Epithelial cell of proximal tubule (primary cell): ENCODE measurements around the gene PRPF19. TPM values are rescaled to one million over a fixed set of nuclear protein-coding genes. Genes with fewer than 3 reads are reported as not detected.

Experiments
- DNase-seq: peaks from one replicate; pipeline ENCODE4 v3.0.0-alpha.2; 2011; ENCODE audit warnings: low read depth
- H3K4me3 ChIP-seq: 2 replicates; pipeline ENCODE4 v1.5.1; 2011; ENCODE audit warnings: low read depth, mild to moderate bottlenecking, low read length
- CTCF ChIP-seq: conservative IDR thresholded peaks from 2 replicates; pipeline ENCODE4 v1.5.1; 2012; ENCODE audit warnings: low read depth, mild to moderate bottlenecking, low read length
- total RNA-seq: library from RNA; depleted of rRNA; stranded (reverse); fragments of >200 nt; gene quantifications from 2 replicates; pipeline ENCODE4 v1.2.3, GENCODE V29; 2015

Gene PRPF19
- total RNA-seq, 1 donor from 2014 or later, result 73.2 TPM

DNA sequence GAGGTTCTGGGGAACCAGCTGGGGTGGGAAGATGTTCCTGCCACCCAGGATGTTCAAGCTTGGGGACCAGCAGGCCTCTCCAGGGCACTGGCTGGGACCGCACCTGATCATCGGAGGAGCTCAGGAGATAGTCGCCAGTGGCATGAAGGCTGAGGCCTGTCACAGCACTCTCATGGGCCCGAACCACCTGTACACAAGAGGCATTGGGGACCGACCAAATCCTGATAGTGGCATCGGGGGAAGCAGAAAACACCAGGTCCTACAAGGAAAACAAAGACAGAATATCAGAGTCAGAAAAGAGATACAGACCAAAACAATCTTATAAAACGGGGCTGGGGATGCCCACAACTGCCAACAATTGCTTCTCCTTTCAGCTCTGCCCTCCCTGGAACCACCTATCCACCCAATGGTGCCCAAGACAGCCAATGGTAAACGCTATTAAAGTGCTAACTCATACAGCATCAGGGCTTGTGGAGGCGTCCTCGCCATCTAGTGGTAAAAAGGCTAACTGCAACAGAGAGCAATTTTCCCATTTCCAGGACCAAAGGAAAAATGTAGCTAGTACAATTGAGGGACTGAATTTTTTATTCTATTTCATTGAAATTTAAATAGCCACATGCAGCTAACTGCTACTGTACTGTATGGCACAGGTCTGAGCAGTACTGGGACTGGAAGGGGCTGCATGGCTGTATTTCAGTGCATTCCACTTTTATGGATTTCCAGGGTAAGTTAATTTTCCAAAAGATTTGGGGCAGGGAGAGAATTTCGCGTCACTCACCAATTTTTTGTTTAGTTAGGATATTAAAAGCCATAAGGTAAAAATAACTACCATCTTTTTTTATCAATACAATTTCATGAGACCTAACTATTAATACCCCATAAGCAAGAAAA is 7.1 kb downstream of the PRPF19 start:
- H3K4me3 ChIP-seq, result no peak overlapping the region
- no peak for DNase-seq
- TF ChIP-seq CTCF, result peak; percentile 93

GRCh38 chr11:60897496-60897895 is 8.9 kb downstream of the PRPF19 start:
- DNase-seq, result no peak

DNA sequence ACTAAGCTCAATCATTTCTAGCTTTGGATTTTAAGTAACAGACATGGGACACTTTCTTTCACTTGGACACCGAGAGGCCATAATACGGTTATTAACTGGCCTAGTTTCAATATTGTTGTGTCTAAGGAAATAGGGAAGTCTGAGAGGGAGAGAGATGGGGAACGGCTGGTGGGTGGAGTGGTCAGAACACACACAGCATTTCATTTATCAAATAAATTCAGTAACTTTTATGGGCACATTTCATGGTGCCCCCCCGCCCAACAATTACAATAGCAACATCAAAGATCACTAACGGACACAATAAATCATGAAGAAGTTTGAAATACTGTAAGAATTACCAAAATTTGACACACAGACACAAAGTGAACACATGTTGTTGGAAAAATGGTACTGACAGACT is 10.7 kb downstream of the PRPF19 start:
- DNase-seq, result no peak
- TF ChIP-seq CTCF, result no peak
- no peak overlapping the region for H3K4me3 ChIP-seq

More at GRCh38 chr11:60897496-60897895, 8.9 kb downstream of the PRPF19 start:
- no peak for TF ChIP-seq CTCF
- H3K4me3 ChIP-seq, result no peak overlapping the region

DNA sequence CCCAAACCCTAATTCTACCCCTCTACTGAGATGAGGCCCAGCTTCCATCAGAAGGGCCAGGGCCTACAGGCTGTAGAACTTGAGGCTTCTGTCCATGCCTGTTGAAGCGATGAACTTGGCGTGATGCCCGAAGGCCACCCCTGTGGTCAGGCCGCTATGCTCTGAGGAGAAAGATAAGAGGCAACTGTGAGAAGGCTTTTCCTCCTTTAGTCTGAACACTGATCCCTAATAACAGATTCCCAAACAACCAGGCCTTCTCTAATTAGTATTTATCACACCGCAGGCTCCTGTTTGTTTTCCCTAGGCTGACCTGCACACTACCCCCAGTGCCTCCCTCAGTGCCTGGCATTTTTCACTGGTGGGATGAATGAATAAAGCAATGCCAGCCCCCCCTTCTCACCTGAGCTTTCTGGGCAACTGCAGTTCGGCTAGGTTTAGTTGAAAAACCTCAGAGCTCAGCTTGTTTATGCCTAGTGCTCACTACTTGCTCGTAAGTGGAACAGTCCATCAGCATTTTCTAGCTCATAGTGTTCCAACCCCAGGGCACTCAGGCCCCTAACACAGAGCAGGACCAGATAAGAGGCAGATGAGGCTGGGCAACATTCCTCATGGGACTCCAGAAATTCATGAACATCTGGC is 15.2 kb downstream of the PRPF19 start:
- TF ChIP-seq CTCF, result no peak
- H3K4me3 ChIP-seq, result no peak overlapping the region
- no peak for DNase-seq

DNA sequence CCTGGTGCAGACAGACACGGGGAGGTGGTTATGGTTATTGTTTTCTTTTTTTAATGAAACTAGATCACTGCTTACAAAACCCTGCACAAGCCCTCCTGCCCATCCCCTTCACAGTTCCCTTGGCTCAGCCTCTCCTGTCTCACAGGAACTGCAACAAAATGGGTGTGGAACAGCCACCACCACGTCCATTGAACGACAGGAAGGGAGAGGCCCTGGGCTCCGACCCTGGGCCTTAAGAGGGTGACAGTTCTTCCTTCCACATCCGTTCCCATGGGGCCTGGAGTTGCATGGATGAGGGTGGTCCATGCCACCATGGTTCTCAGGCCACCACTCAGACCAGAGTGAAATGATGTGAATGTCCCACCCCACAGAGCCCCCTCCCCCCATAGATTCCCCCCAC is 15.7 kb downstream of the PRPF19 start:
- H3K4me3 ChIP-seq, result no peak overlapping the region
- TF ChIP-seq CTCF, result no peak
- no peak for DNase-seq

DNA sequence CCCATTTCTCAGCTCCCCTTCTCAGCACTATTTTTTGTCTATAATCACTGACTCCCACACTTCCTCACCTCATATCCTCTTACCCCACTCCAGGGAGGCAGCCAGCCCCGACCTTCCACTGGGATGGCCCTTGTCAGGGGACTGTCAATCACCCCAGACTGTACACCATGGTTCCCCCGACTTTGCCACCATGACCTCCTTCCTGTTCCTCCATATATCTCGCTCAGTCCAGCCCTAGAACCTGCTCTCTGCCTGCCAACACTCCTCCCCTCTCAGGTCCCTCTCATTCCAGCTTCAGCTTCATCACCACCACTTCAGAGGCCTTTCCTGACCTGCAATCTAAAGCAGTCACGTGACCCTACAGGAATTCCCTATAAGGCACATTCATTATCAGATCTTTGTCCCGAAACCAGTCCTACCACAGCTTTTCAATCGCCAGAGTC is 16.5 kb downstream of the PRPF19 start:
- no peak for TF ChIP-seq CTCF
- H3K4me3 ChIP-seq, result no peak overlapping the region
- no peak for DNase-seq
